Neuron (in vitro differentiated cells): ENCODE data around the gene MARCHF3.
"Not testable (repeated sequence)": the region's sequence is repeated elsewhere in the genome, so short reads cannot be mapped to it uniquely, and the experiment has no call there.

Experiments used
- H2AFZ ChIP-seq: one replicate; pipeline ENCODE4 v1.6.1; 2013; ENCODE audit warnings: low read depth, mild to moderate bottlenecking, inconsistent platforms, low read length, moderate library complexity
- H3K27me3 ChIP-seq: one replicate; pipeline ENCODE4 v1.6.1; 2013; ENCODE audit warnings: low read length; ENCODE audit not compliant: insufficient read depth
- H3K36me3 ChIP-seq: one replicate; pipeline ENCODE4 v1.6.1; 2013; ENCODE audit warnings: low read length; ENCODE audit not compliant: insufficient read depth
- H3K4me1 ChIP-seq: one replicate; pipeline ENCODE4 v1.6.1; 2013; ENCODE audit warnings: low read length; ENCODE audit not compliant: insufficient read depth
- H3K4me3 ChIP-seq: 2 replicates; pipeline ENCODE4 v1.5.1; 2013; ENCODE audit warnings: mild to moderate bottlenecking, low read length, moderate library complexity
- H3K9me3 ChIP-seq: one replicate; pipeline ENCODE4 v1.6.1; 2013; ENCODE audit warnings: low read length

Gene MARCHF3

GRCh38 chr5:126852091-126852571, 178.2 kb downstream of the MARCHF3 start:
- no peaks in the 10 kb centered on the region for H3K36me3 ChIP-seq
- H3K4me3 ChIP-seq, result no peak overlapping the region
- no peaks in the 10 kb centered on the region for H3K27me3 ChIP-seq
- H2AFZ ChIP-seq, result no peak overlapping the region
- H3K9me3 ChIP-seq, result no peaks in the 10 kb centered on the region
- peaks cover 35% of the 10 kb centered on the region for H3K4me1 ChIP-seq

- Histone ChIP-seq H3K27me3 (no peaks in the 10 kb centered on the region), H2AFZ (no peak overlapping the region), H3K4me3 (no peak overlapping the region), H3K4me1 (peaks cover 40% of the 10 kb centered on the region), H3K9me3 (no peaks in the 10 kb centered on the region), H3K36me3 (no peaks in the 10 kb centered on the region)
These were observed 178.8 kb downstream of the MARCHF3 start for GRCh38 chr5:126851501-126852011.

- H3K36me3 ChIP-seq, result no peaks in the 10 kb centered on the region
- H3K4me1 ChIP-seq, result peaks cover 43% of the 10 kb centered on the region
- H3K9me3 ChIP-seq, result no peaks in the 10 kb centered on the region
- H2AFZ ChIP-seq, result no peak overlapping the region
- no peaks in the 10 kb centered on the region for H3K27me3 ChIP-seq
- no peak overlapping the region for H3K4me3 ChIP-seq
These were observed 181.2 kb downstream of the MARCHF3 start for GRCh38 chr5:126849101-126849678.

GRCh38 chr5:126848253-126848652, 182.1 kb downstream of the MARCHF3 start:
- H3K4me1 ChIP-seq, result peaks cover 43% of the 10 kb centered on the region
- no peaks in the 10 kb centered on the region for H3K36me3 ChIP-seq
- no peaks in the 10 kb centered on the region for H3K9me3 ChIP-seq
- H3K4me3 ChIP-seq, result no peak overlapping the region
- no peaks in the 10 kb centered on the region for H3K27me3 ChIP-seq
- H2AFZ ChIP-seq, result no peak overlapping the region

- Histone ChIP-seq H3K4me1 (peaks cover 40% of the 10 kb centered on the region), H2AFZ (no peak overlapping the region), H3K27me3 (no peaks in the 10 kb centered on the region), H3K36me3 (no peaks in the 10 kb centered on the region), H3K9me3 (no peaks in the 10 kb centered on the region), H3K4me3 (no peak overlapping the region)
These were observed 182.5 kb downstream of the MARCHF3 start for GRCh38 chr5:126847826-126848251.

GRCh38 chr5:126847456-126847820, 182.9 kb downstream of the MARCHF3 start:
- no peaks in the 10 kb centered on the region for H3K9me3 ChIP-seq
- H3K27me3 ChIP-seq, result no peaks in the 10 kb centered on the region
- H3K4me3 ChIP-seq, result no peak overlapping the region
- H2AFZ ChIP-seq, result no peak overlapping the region
- peaks cover 38% of the 10 kb centered on the region for H3K4me1 ChIP-seq
- H3K36me3 ChIP-seq, result no peaks in the 10 kb centered on the region

- no peaks in the 10 kb centered on the region for H3K27me3 ChIP-seq
- peaks cover 34% of the 10 kb centered on the region for H3K4me1 ChIP-seq
- H3K9me3 ChIP-seq, result no peaks in the 10 kb centered on the region
- H3K4me3 ChIP-seq, result no peak overlapping the region
- no peaks in the 10 kb centered on the region for H3K36me3 ChIP-seq
- no peak overlapping the region for H2AFZ ChIP-seq
These were observed 183.5 kb downstream of the MARCHF3 start for GRCh38 chr5:126846744-126847455.

GRCh38 chr5:126846344-126846743, 184.0 kb downstream of the MARCHF3 start:
- H3K4me1 ChIP-seq, result peaks cover 34% of the 10 kb centered on the region
- H3K27me3 ChIP-seq, result no peaks in the 10 kb centered on the region
- H3K4me3 ChIP-seq, result no peak overlapping the region
- no peaks in the 10 kb centered on the region for H3K36me3 ChIP-seq
- no peaks in the 10 kb centered on the region for H3K9me3 ChIP-seq
- no peak overlapping the region for H2AFZ ChIP-seq

GRCh38 chr5:126845470-126846070, 184.8 kb downstream of the MARCHF3 start:
- not testable (repeated sequence) for H3K9me3 ChIP-seq, H2AFZ ChIP-seq, H3K4me3 ChIP-seq, H3K36me3 ChIP-seq, H3K27me3 ChIP-seq
- peaks cover 31% of the 10 kb centered on the region for H3K4me1 ChIP-seq

GRCh38 chr5:126843375-126843774, 187.0 kb downstream of the MARCHF3 start:
- not testable (repeated sequence) for H2AFZ ChIP-seq, H3K9me3 ChIP-seq, H3K36me3 ChIP-seq, H3K4me3 ChIP-seq, H3K27me3 ChIP-seq
- peaks cover 21% of the 10 kb centered on the region for H3K4me1 ChIP-seq

- peaks cover 31% of the 10 kb centered on the region for H3K36me3 ChIP-seq
- H3K9me3 ChIP-seq, H3K27me3 ChIP-seq, H3K4me1 ChIP-seq, H3K4me3 ChIP-seq, H2AFZ ChIP-seq: not testable (repeated sequence)
These were observed 191.0 kb downstream of the MARCHF3 start for GRCh38 chr5:126839407-126839806.

- Histone ChIP-seq H3K36me3 (peaks cover 43% of the 10 kb centered on the region), H3K9me3 (no peaks in the 10 kb centered on the region), H2AFZ (no peak overlapping the region), H3K4me1 (no peaks in the 10 kb centered on the region), H3K4me3 (no peak overlapping the region), H3K27me3 (no peaks in the 10 kb centered on the region)
These were observed 192.3 kb downstream of the MARCHF3 start for GRCh38 chr5:126837906-126838539.

- Histone ChIP-seq H3K9me3 (no peaks in the 10 kb centered on the region), H3K36me3 (peaks cover 51% of the 10 kb centered on the region), H3K27me3 (no peaks in the 10 kb centered on the region), H3K4me1 (no peaks in the 10 kb centered on the region), H2AFZ (no peak overlapping the region), H3K4me3 (no peak overlapping the region)
These were observed 193.1 kb downstream of the MARCHF3 start for GRCh38 chr5:126837242-126837641.
